ENCODE results near the gene GRAP2. TPM values are rescaled to one million over a fixed set of nuclear protein-coding genes. Genes with fewer than 3 reads are reported as not detected.

The GRAP2 gene
- total and polyA plus RNA-seq, 2 experiments from 2014 or later = 0.42 TPM; not detected in 1

DNA sequence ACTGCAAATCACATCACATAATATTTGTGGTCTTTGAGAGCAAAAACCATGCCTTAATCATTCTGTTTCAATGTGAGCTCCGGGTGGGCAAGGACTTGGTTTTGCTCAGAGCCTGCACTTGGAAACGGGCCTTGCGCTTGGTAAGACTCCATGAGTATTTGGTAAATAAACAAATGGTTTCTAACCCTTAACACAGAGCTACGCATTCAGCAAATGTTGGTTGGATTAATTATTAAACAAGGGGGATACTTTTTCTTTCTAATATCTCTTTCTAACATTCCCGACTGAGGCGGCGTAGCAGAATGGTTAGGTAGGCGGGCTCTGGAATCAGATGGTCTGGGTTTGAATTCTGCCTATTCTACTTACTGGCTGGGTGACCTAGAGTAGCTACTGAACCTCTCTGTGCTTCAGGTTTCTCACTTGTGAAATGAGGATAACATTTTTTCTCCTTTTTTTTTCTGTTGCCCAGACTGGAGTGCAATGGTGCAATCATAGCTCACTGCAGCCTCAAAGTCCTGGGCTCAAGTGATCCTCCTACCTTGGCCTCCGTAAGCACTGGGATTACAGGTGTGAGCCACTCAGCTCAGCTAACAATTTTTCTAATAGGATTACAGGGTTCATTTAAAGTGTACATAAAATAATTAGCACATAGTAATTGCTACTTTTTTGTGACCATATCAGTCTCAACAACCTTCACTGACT is 90.4 kb downstream of the GRAP2 start (continued):
- TF ChIP-seq ZNF462 (CRISPR knock-in tag; IDR thresholded peaks at IDR 0.05) = no peak
- no peak for TF ChIP-seq NANOG (IDR thresholded peaks at IDR 0.05; ENCODE audit: borderline replicate concordance)
- TF ChIP-seq, protein P1, sequence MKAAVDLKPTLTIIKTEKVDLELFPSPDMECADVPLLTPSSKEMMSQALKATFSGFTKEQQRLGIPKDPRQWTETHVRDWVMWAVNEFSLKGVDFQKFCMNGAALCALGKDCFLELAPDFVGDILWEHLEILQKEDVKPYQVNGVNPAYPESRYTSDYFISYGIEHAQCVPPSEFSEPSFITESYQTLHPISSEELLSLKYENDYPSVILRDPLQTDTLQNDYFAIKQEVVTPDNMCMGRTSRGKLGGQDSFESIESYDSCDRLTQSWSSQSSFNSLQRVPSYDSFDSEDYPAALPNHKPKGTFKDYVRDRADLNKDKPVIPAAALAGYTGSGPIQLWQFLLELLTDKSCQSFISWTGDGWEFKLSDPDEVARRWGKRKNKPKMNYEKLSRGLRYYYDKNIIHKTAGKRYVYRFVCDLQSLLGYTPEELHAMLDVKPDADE (IDR thresholded peaks at IDR 0.05) = no peak
- TF ChIP-seq STAT1 (IDR thresholded peaks at IDR 0.05; ENCODE audit: unreplicated experiment) = no peak
- no peak for TF ChIP-seq CTCF (conservative IDR thresholded peaks at IDR 0.05; ENCODE audit: low read depth in 2 of 2)
- no peak for TF ChIP-seq ZNF331 (CRISPR knock-in tag; IDR thresholded peaks at IDR 0.05; ENCODE audit: low read depth)
- TF ChIP-seq ZNF114 (CRISPR knock-in tag; IDR thresholded peaks at IDR 0.05) = no peak
- TF ChIP-seq, protein P2, sequence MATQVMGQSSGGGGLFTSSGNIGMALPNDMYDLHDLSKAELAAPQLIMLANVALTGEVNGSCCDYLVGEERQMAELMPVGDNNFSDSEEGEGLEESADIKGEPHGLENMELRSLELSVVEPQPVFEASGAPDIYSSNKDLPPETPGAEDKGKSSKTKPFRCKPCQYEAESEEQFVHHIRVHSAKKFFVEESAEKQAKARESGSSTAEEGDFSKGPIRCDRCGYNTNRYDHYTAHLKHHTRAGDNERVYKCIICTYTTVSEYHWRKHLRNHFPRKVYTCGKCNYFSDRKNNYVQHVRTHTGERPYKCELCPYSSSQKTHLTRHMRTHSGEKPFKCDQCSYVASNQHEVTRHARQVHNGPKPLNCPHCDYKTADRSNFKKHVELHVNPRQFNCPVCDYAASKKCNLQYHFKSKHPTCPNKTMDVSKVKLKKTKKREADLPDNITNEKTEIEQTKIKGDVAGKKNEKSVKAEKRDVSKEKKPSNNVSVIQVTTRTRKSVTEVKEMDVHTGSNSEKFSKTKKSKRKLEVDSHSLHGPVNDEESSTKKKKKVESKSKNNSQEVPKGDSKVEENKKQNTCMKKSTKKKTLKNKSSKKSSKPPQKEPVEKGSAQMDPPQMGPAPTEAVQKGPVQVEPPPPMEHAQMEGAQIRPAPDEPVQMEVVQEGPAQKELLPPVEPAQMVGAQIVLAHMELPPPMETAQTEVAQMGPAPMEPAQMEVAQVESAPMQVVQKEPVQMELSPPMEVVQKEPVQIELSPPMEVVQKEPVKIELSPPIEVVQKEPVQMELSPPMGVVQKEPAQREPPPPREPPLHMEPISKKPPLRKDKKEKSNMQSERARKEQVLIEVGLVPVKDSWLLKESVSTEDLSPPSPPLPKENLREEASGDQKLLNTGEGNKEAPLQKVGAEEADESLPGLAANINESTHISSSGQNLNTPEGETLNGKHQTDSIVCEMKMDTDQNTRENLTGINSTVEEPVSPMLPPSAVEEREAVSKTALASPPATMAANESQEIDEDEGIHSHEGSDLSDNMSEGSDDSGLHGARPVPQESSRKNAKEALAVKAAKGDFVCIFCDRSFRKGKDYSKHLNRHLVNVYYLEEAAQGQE (IDR thresholded peaks at IDR 0.05; ENCODE audit: unreplicated experiment) = no peak
- no peak for TF ChIP-seq EZH2 (IDR thresholded peaks at IDR 0.05; ENCODE audit: low read depth, unreplicated experiment)
